Thyroid gland (tissue), 4 donors: ENCODE measurements around the gene SPRR2E. TPM values are rescaled to one million over a fixed set of nuclear protein-coding genes. Genes with fewer than 3 reads are reported as not detected.

Experiments used
- DNase-seq, 2 donors: peaks; one replicate each; pipeline ENCODE4 v3.0.0-alpha.2; 2019
- H3K27ac ChIP-seq, 3 donors: fragments of 200-600 bp; sonication (generic); 1 replicate in 2 of 3; 2 replicates in 1 of 3; pipeline ENCODE4 v1.5.1; 2016 to 2019; ENCODE audit warnings: mild to moderate bottlenecking in 1 of 3, moderate library complexity in 1 of 3
- H3K27me3 ChIP-seq: fragments of 200-600 bp; sonication (generic); one replicate; pipeline ENCODE4 v1.5.1; 2019
- H3K36me3 ChIP-seq, 2 donors: fragments of 200-600 bp; sonication (generic); one replicate each; pipeline ENCODE4 v1.5.1; 2016 to 2019
- H3K4me1 ChIP-seq, 2 donors: fragments of 200-600 bp; sonication (generic); one replicate each; pipeline ENCODE4 v1.5.1; 2017 to 2019
- H3K4me3 ChIP-seq, 3 donors: fragments of 200-600 bp; sonication (generic); replicated peaks in 1 of 3; 1 replicate in 2 of 3; 2 replicates in 1 of 3; pipeline ENCODE4 v1.5.1; 2016; ENCODE audit warnings: mild to moderate bottlenecking in 1 of 3
- H3K9me3 ChIP-seq: fragments of 200-600 bp; sonication (generic); one replicate; pipeline ENCODE4 v1.5.1; 2017
- CTCF ChIP-seq, 6 experiments: fragments of 200-600 bp in 3 of 6; fragments of 450-650 bp in 3 of 6; sonication (generic) in 3 of 6; IDR thresholded peaks; one replicate each; pipeline ENCODE4 v1.5.1; 2016 to 2019; ENCODE audit warnings: antibody characterized with exemption in 6 of 6, mild to moderate bottlenecking in 2 of 6, inconsistent platforms in 1 of 6, moderate library complexity in 1 of 6
- POLR2A ChIP-seq, 2 donors: fragments of 450-650 bp; IDR thresholded peaks; one replicate each; pipeline ENCODE4 v1.6.1; 2017; ENCODE audit warnings: antibody characterized with exemption in 2 of 2, mild to moderate bottlenecking in 2 of 2, moderate library complexity in 1 of 2
- whole genome bisulfite sequencing, 2 donors: methylation state at CpG; one replicate each; pipeline ENCODE4 v1.1.5; 2017; 5-methylcytosine and 5-hydroxymethylcytosine counted together
- intact Hi-C: fragments of 100-400 bp; cut with DNase I; formaldehyde crosslinking; loops from one replicate; pipeline ENCODE4 v1.15.1; 2023
- total RNA-seq, 4 donors: library from RNA; depleted of rRNA; stranded (reverse); fragments of >200 nt; gene quantifications; one replicate each; pipeline ENCODE4 v1.2.3, GENCODE V29; 2016

Gene SPRR2E
- total RNA-seq, 4 donors from 2014 or later: not detected

GRCh38 chr1:153081736-153082135, 12.6 kb downstream of the SPRR2E start:
- intact Hi-C loops: no loop called here
- Histone ChIP-seq H3K9me3 (no peaks in the 10 kb centered on the region), H3K27ac (no peak overlapping the region), H3K4me3 (no peak overlapping the region), H3K4me1 (no peaks in the 10 kb centered on the region), H3K36me3 (no peaks in the 10 kb centered on the region), H3K27me3 (no peaks in the 10 kb centered on the region)
- DNase-seq: no peak
- TF ChIP-seq CTCF (IDR thresholded peaks at IDR 0.05): no peak
- TF ChIP-seq POLR2A (IDR thresholded peaks at IDR 0.05): no peak
- WGBS, 2 donors: 87 to 93% methylated on average over 3 of the region's 3 CpGs

- WGBS, 2 donors: 81 to 86% methylated on average over 5 of the region's 5 CpGs
- Histone ChIP-seq H3K27me3 (no peaks in the 10 kb centered on the region), H3K9me3 (no peaks in the 10 kb centered on the region), H3K36me3 (no peaks in the 10 kb centered on the region), H3K27ac (no peak overlapping the region), H3K4me3 (no peak overlapping the region), H3K4me1 (no peaks in the 10 kb centered on the region)
- TF ChIP-seq CTCF (IDR thresholded peaks at IDR 0.05) (no peak), POLR2A (IDR thresholded peaks at IDR 0.05) (no peak)
- intact Hi-C loops: no loop called here
- DNase-seq: no peak
Observed at GRCh38 chr1:153072806-153073726, 21.3 kb downstream of the SPRR2E start.

- no peaks in the 10 kb centered on the region for H3K36me3 ChIP-seq
- no peak for TF ChIP-seq POLR2A (IDR thresholded peaks at IDR 0.05)
- TF ChIP-seq CTCF (IDR thresholded peaks at IDR 0.05): no peak
- intact Hi-C loops: no loop called here
- H3K27me3 ChIP-seq: no peaks in the 10 kb centered on the region
- DNase-seq: no peak
- 64 to 66% methylated on average over 2 of the region's 2 CpGs for WGBS, 2 donors
- H3K4me3 ChIP-seq: no peak within 1 kb of the TSS
- H3K27ac ChIP-seq: no peak within 1 kb of the TSS
- no peaks in the 10 kb centered on the region for H3K4me1 ChIP-seq
- no peaks in the 10 kb centered on the region for H3K9me3 ChIP-seq
Observed at GRCh38 chr1:153071511-153071910, 22.8 kb downstream of the SPRR2E start, which contains the start of gene SPRR2B. TSS of gene SPRR2B (minus strand) at chr1:153071611. CDS start at chr1:153070839, 772 bp downstream.

GRCh38 chr1:153070243-153070642, 24.1 kb downstream of the SPRR2E start:
- no peak overlapping the region for H3K27ac ChIP-seq
- H3K9me3 ChIP-seq: no peaks in the 10 kb centered on the region
- no peak for DNase-seq
- no peaks in the 10 kb centered on the region for H3K27me3 ChIP-seq
- no peaks in the 10 kb centered on the region for H3K4me1 ChIP-seq
- intact Hi-C loops: no loop called here
- WGBS, 2 donors: 68 to 86% methylated on average over 2 of the region's 2 CpGs
- no peak overlapping the region for H3K4me3 ChIP-seq
- TF ChIP-seq CTCF (IDR thresholded peaks at IDR 0.05) (no peak), POLR2A (IDR thresholded peaks at IDR 0.05) (no peak)
- no peaks in the 10 kb centered on the region for H3K36me3 ChIP-seq
